Measurements from ENCODE around the gene SPTBN4.

- TF ChIP-seq, protein P1, sequence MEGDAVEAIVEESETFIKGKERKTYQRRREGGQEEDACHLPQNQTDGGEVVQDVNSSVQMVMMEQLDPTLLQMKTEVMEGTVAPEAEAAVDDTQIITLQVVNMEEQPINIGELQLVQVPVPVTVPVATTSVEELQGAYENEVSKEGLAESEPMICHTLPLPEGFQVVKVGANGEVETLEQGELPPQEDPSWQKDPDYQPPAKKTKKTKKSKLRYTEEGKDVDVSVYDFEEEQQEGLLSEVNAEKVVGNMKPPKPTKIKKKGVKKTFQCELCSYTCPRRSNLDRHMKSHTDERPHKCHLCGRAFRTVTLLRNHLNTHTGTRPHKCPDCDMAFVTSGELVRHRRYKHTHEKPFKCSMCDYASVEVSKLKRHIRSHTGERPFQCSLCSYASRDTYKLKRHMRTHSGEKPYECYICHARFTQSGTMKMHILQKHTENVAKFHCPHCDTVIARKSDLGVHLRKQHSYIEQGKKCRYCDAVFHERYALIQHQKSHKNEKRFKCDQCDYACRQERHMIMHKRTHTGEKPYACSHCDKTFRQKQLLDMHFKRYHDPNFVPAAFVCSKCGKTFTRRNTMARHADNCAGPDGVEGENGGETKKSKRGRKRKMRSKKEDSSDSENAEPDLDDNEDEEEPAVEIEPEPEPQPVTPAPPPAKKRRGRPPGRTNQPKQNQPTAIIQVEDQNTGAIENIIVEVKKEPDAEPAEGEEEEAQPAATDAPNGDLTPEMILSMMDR (IDR thresholded peaks at IDR 0.05; ENCODE audit: insufficient read depth, low read depth, low read length), result no peak
- no peak for TF ChIP-seq EZH2 (IDR thresholded peaks at IDR 0.05; ENCODE audit: insufficient read depth, low read length)
Observed at GRCh38 chr19:40605216-40605971, 138.6 kb downstream of the SPTBN4 start.

Data from astrocyte (in vitro differentiated cells and primary cell).